Uterus (tissue), 4 donors: ENCODE measurements around the gene HLA-DQB1. TPM values are rescaled to one million over a fixed set of nuclear protein-coding genes. Genes with fewer than 3 reads are reported as not detected.
"Not testable (repeated sequence)": the region's sequence is repeated elsewhere in the genome, so short reads cannot be mapped to it uniquely, and the experiment has no call there.

Experiments
- DNase-seq, 2 donors: peaks; one replicate each; pipeline ENCODE4 v3.0.0-alpha.2; 2019 to 2020
- H3K27ac ChIP-seq, 2 donors: fragments of 200-600 bp; sonication (generic); 1 replicate in 1 of 2; 2 replicates in 1 of 2; pipeline ENCODE4 v1.5.1; 2016 to 2018
- H3K27me3 ChIP-seq, 2 donors: fragments of 200-600 bp; sonication (generic); one replicate each; pipeline ENCODE4 v1.5.1; 2018 to 2019; ENCODE audit warnings: control low read depth in 1 of 2
- H3K36me3 ChIP-seq, 2 donors: fragments of 200-600 bp; sonication (generic); one replicate each; pipeline ENCODE4 v1.5.1; 2019; ENCODE audit warnings: control low read depth in 1 of 2
- H3K4me1 ChIP-seq, 2 donors: fragments of 200-600 bp; sonication (generic); one replicate each; pipeline ENCODE4 v1.5.1; 2018 to 2019; ENCODE audit warnings: control low read depth in 1 of 2
- H3K4me3 ChIP-seq, 2 donors: fragments of 200-600 bp; sonication (generic); 1 replicate in 1 of 2; 2 replicates in 1 of 2; pipeline ENCODE4 v1.5.1; 2018 to 2019; ENCODE audit warnings: mild to moderate bottlenecking in 1 of 2
- H3K9me3 ChIP-seq, 2 donors: fragments of 200-600 bp; sonication (generic); one replicate each; pipeline ENCODE4 v1.5.1; 2019; ENCODE audit warnings: control low read depth in 1 of 2
- CTCF ChIP-seq, 4 experiments: fragments of 200-600 bp in 2 of 4; fragments of 450-650 bp in 2 of 4; sonication (generic) in 2 of 4; IDR thresholded peaks; one replicate each; pipeline ENCODE4 v1.5.1; 2016 to 2019; ENCODE audit warnings: antibody characterized with exemption in 4 of 4, mild to moderate bottlenecking in 2 of 4, moderate library complexity in 1 of 4
- POLR2A ChIP-seq, 2 donors: fragments of 450-650 bp; IDR thresholded peaks; one replicate each; pipeline ENCODE4 v1.6.1; 2016; ENCODE audit warnings: antibody characterized with exemption in 2 of 2, mild to moderate bottlenecking in 1 of 2, moderate library complexity in 1 of 2
- intact Hi-C: fragments of 100-400 bp; cut with DNase I; formaldehyde crosslinking; loops from one replicate; pipeline ENCODE4 v1.15.1; 2023; ENCODE audit warnings: low total_unique reads
- total RNA-seq, 4 donors: library from RNA; depleted of rRNA in 3 of 4; stranded (reverse); fragments of >200 nt in 3 of 4; gene quantifications; one replicate each; pipeline versions ENCODE4 v1.1.0 to v1.2.4, GENCODE V29; 2014 to 2023
- donor health status: DM: yes; HTN: yes; CAD: no.

Gene HLA-DQB1
- total RNA-seq, 4 donors from 2014 or later, result 4.9 to 31.2 (median 17.9) TPM; not detected in 1

- Histone ChIP-seq H3K36me3 (no peaks in the 10 kb centered on the region), H3K27ac (no peak overlapping the region), H3K27me3 (no peaks in the 10 kb centered on the region), H3K4me3 (no peak overlapping the region), H3K9me3 (no peaks in the 10 kb centered on the region), H3K4me1 (no peaks in the 10 kb centered on the region)
- no peak for DNase-seq
- intact Hi-C loops, result no loop called here
- TF ChIP-seq POLR2A (IDR thresholded peaks at IDR 0.05) (no peak), CTCF (IDR thresholded peaks at IDR 0.05) (no peak)
Measured at GRCh38 chr6:32645047-32645703, 21.3 kb downstream of the HLA-DQB1 start.

- Histone ChIP-seq H3K9me3 (no peaks in the 10 kb centered on the region), H3K27me3 (no peaks in the 10 kb centered on the region), H3K36me3 (no peaks in the 10 kb centered on the region), H3K27ac (no peak overlapping the region), H3K4me3 (no peak overlapping the region), H3K4me1 (no peaks in the 10 kb centered on the region)
- DNase-seq, result no peak
- intact Hi-C loops, result no loop called here
- TF ChIP-seq POLR2A (IDR thresholded peaks at IDR 0.05), result no peak
- TF ChIP-seq CTCF (IDR thresholded peaks at IDR 0.05), result no peak
Measured at GRCh38 chr6:32643904-32644303, 22.6 kb downstream of the HLA-DQB1 start.

GRCh38 chr6:32642720-32643106, 23.7 kb downstream of the HLA-DQB1 start:
- DNase-seq, result no peak
- Histone ChIP-seq H3K4me3 (no peak overlapping the region), H3K27ac (no peak overlapping the region), H3K4me1 (no peaks in the 10 kb centered on the region), H3K27me3 (no peaks in the 10 kb centered on the region), H3K9me3 (no peaks in the 10 kb centered on the region), H3K36me3 (no peaks in the 10 kb centered on the region)
- TF ChIP-seq CTCF (IDR thresholded peaks at IDR 0.05) (no peak), POLR2A (IDR thresholded peaks at IDR 0.05) (no peak)
- intact Hi-C loops, result no loop called here

- intact Hi-C loops, H3K4me3 ChIP-seq, H3K27me3 ChIP-seq, DNase-seq, H3K4me1 ChIP-seq, H3K36me3 ChIP-seq, H3K9me3 ChIP-seq, H3K27ac ChIP-seq: not testable (repeated sequence)
Measured at GRCh38 chr6:32641785-32642719, 24.4 kb downstream of the HLA-DQB1 start.

GRCh38 chr6:32641122-32641521, 25.3 kb downstream of the HLA-DQB1 start:
- Histone ChIP-seq H3K27ac (no peak overlapping the region), H3K4me1 (no peaks in the 10 kb centered on the region), H3K9me3 (no peaks in the 10 kb centered on the region), H3K36me3 (no peaks in the 10 kb centered on the region), H3K27me3 (no peaks in the 10 kb centered on the region), H3K4me3 (no peak overlapping the region)
- no peak for TF ChIP-seq POLR2A (IDR thresholded peaks at IDR 0.05)
- no peak for TF ChIP-seq CTCF (IDR thresholded peaks at IDR 0.05)
- intact Hi-C loops, result no loop called here
- no peak for DNase-seq
